GM11168 (cell line): ENCODE results near the gene INAVA.
"Not testable (repeated sequence)": the region's sequence is repeated elsewhere in the genome, so short reads cannot be mapped to it uniquely, and the experiment has no call there.

Source experiments
- in situ Hi-C: fragments of 300-500 bp; cut with MboI; formaldehyde crosslinking; loops from one replicate; pipeline ENCODE4 v1.12.0; 2022; ENCODE audit warnings: low sequenced_read_pairs; ENCODE audit not compliant: unreplicated experiment

The INAVA gene

GRCh38 chr1:200916152-200916551, 21.5 kb downstream of the INAVA start:
- in situ Hi-C loops = no loop called here

- in situ Hi-C loops = no loop called here
Observed at GRCh38 chr1:200916681-200917080, 22.0 kb downstream of the INAVA start.

- in situ Hi-C loops = no loop called here
Observed at GRCh38 chr1:200917291-200917817, 22.7 kb downstream of the INAVA start.

- in situ Hi-C loops = no loop called here
Observed at GRCh38 chr1:200918006-200918405, 23.3 kb downstream of the INAVA start.

GRCh38 chr1:200919386-200919785, 24.7 kb downstream of the INAVA start:
- in situ Hi-C loops = no loop called here

- in situ Hi-C loops = no loop called here
Observed at GRCh38 chr1:200921571-200922110, 26.9 kb downstream of the INAVA start.

GRCh38 chr1:200922406-200922805, 27.7 kb downstream of the INAVA start:
- in situ Hi-C loops = no loop called here

GRCh38 chr1:200923601-200924000, 28.9 kb downstream of the INAVA start:
- in situ Hi-C loops = no loop called here

- in situ Hi-C loops = no loop called here
Observed at GRCh38 chr1:200925831-200926230, 31.1 kb downstream of the INAVA start.

- in situ Hi-C loops = no loop called here
Observed at GRCh38 chr1:200929530-200930278, 35.0 kb downstream of the INAVA start.

- in situ Hi-C loops = not testable (repeated sequence)
Observed at GRCh38 chr1:200930285-200930684, 35.6 kb downstream of the INAVA start.

- in situ Hi-C loops = no loop called here
Observed at GRCh38 chr1:200931776-200932175, 37.1 kb downstream of the INAVA start.

- in situ Hi-C loops = no loop called here
Observed at GRCh38 chr1:200934676-200935245, 40.1 kb downstream of the INAVA start.

- in situ Hi-C loops = not testable (repeated sequence)
Observed at GRCh38 chr1:200935286-200935962, 40.7 kb downstream of the INAVA start.

GRCh38 chr1:200938955-200939354, 44.3 kb downstream of the INAVA start:
- in situ Hi-C loops = no loop called here

- in situ Hi-C loops = no loop called here
Observed at GRCh38 chr1:200945111-200945510, 50.4 kb downstream of the INAVA start.

- in situ Hi-C loops = no loop called here
Observed at GRCh38 chr1:200947059-200947566, 52.4 kb downstream of the INAVA start.

GRCh38 chr1:200949626-200950025, 54.9 kb downstream of the INAVA start:
- in situ Hi-C loops = no loop called here

- in situ Hi-C loops = no loop called here
Observed at GRCh38 chr1:200951016-200951415, 56.3 kb downstream of the INAVA start.

- in situ Hi-C loops = no loop called here
Observed at GRCh38 chr1:200954434-200954833, 59.7 kb downstream of the INAVA start.

- in situ Hi-C loops = no loop called here
Observed at GRCh38 chr1:200958597-200958996, 63.9 kb downstream of the INAVA start.
